Measurements from ENCODE around the gene CCDC102B.

The CCDC102B gene

DNA sequence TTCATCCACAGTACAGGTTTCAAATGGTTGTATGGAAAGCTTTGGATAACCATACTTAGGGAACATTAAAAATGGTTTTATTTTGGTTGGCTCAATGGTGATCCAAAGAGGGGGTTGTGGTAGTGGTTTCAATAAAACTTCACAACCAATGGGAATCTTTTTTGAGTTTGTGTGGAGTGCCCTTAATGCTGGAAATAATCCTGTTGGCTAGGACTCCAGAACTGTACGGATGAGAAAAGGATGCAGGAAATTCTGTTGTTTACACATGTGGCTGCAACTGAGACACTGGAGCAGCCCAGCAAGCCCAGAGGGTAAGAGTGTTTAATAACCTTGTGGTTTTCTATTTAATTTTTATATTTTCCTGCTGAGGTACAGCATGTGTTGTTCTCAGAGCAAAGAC is at the start of gene CCDC102B:
Gene CCDC102B, plus strand, starts transcription at position 210 of the 400 bp plus-strand sequence. CDS start 38,684 bp downstream, outside the sequence.
- peak within 1 kb of the TSS; percentile 37 for H3K4me3 ChIP-seq (replicated peaks; ENCODE audit: low read depth, low read length)
- TF ChIP-seq, protein P1, sequence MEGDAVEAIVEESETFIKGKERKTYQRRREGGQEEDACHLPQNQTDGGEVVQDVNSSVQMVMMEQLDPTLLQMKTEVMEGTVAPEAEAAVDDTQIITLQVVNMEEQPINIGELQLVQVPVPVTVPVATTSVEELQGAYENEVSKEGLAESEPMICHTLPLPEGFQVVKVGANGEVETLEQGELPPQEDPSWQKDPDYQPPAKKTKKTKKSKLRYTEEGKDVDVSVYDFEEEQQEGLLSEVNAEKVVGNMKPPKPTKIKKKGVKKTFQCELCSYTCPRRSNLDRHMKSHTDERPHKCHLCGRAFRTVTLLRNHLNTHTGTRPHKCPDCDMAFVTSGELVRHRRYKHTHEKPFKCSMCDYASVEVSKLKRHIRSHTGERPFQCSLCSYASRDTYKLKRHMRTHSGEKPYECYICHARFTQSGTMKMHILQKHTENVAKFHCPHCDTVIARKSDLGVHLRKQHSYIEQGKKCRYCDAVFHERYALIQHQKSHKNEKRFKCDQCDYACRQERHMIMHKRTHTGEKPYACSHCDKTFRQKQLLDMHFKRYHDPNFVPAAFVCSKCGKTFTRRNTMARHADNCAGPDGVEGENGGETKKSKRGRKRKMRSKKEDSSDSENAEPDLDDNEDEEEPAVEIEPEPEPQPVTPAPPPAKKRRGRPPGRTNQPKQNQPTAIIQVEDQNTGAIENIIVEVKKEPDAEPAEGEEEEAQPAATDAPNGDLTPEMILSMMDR (IDR thresholded peaks at IDR 0.05; ENCODE audit: low read depth, low read length, missing control alignments) = no peak
- peak; percentile 98 for DNase-seq (ENCODE audit: extremely low read depth, low read depth)

DNA sequence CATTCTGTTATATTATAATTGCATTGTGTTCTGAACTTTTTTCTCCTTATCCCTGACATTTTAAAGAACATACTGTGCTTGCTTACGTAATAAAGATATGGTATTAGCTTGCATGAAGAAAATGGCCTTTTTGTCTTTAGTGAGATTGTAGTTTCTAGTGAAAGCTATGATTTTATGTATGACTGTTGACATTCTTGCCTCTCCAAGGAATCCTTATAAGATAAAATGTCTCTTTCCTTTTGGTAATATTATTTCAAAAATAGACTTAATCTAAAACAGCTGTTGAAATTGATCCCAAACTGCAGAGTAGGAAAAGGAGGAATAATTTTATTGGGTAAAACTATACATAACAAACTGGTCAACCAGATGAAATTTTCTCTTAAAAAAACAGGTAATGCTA is 40.8 kb upstream of the CCDC102B start:
- DNase-seq (ENCODE audit: extremely low read depth, low read depth) = no peak
- TF ChIP-seq, protein P1 (IDR thresholded peaks at IDR 0.05; ENCODE audit: low read depth, low read length, missing control alignments) = no peak
- H3K4me3 ChIP-seq (replicated peaks; ENCODE audit: low read depth, low read length) = no peak overlapping the region

DNA sequence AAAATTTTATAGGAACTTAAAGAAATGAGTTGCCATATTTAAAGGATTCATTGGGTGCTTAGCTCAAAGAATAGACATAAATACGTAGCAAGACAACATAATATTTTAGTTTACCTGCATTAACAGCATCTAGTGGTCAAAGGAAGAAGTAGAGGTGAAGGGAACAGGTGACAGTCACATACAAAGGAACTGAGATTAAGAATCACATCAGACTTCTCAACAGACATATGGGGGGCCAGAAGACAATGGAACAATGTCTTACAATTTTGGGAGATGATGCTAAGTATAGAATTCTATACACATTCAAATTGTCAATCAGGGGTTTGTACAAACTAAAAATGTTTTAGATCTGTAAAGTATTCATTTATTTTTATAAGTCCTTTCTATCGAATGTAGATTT is 38.6 kb upstream of the CCDC102B start:
- DNase-seq (ENCODE audit: extremely low read depth, low read depth) = no peak
- H3K4me3 ChIP-seq (replicated peaks; ENCODE audit: low read depth, low read length) = no peak overlapping the region
- TF ChIP-seq, protein P1 (IDR thresholded peaks at IDR 0.05; ENCODE audit: low read depth, low read length, missing control alignments) = no peak

DNA sequence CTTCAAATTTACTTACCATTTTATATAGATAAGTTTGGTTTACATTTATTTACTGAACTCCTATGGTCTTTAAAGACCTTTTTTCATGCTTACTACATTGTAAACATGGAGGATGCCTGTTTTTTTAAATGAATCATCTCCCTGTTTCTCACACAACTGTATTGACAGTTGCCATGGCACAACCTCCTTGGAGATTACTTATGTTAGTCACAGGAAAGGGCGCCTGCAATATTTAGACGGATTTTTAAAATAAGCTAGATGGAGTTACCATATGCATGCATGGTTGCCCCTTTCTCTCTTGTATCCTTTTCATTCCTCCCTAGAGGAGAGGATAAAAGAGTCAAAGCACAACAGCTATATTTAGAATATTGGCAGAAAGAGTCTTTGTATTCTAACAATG is 34.8 kb upstream of the CCDC102B start:
- no peak overlapping the region for H3K4me3 ChIP-seq (replicated peaks; ENCODE audit: low read depth, low read length)
- TF ChIP-seq, protein P1 (IDR thresholded peaks at IDR 0.05; ENCODE audit: low read depth, low read length, missing control alignments) = no peak
- no peak for DNase-seq (ENCODE audit: extremely low read depth, low read depth)

DNA sequence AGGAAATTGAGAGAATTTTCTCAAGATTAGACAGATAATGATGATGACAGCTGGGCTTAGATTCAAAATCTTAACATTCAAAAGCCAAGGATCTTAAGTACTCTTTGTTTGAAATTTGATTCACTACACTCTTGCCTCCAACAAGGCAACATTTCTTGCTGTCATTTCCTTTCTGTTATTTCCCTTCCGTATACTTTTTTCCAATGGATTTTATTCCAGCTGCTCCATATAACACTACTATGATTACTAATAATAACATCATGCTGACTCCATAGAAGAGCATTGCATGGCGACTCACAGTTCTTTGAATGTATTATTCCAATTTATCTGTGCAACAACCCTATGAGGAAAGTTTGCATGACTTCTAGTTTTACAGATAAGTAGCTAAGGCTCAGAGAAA is 33.9 kb upstream of the CCDC102B start:
- TF ChIP-seq, protein P1 (IDR thresholded peaks at IDR 0.05; ENCODE audit: low read depth, low read length, missing control alignments) = no peak
- no peak overlapping the region for H3K4me3 ChIP-seq (replicated peaks; ENCODE audit: low read depth, low read length)
- DNase-seq (ENCODE audit: extremely low read depth, low read depth) = no peak

DNA sequence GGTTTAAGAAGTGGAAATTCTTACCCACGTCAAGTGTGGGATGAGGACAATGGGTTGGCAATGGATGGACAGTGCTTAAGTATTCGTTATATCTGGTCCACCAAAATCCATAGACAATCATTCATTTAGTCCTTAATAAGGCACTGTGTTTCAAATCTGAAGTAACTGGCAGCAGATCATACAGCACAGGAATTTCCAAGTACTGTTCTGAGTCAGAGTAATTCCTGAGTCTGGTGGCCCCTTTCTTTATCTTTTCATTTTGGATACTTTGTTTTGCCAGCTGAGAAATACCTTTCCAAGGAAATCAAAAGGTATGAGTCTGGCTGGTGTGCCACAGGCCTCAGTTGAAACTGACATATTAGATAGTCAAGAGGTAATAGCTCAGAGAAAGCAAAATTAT is 31.4 kb upstream of the CCDC102B start:
- no peak overlapping the region for H3K4me3 ChIP-seq (replicated peaks; ENCODE audit: low read depth, low read length)
- TF ChIP-seq, protein P1 (IDR thresholded peaks at IDR 0.05; ENCODE audit: low read depth, low read length, missing control alignments) = no peak
- DNase-seq (ENCODE audit: extremely low read depth, low read depth) = no peak

DNA sequence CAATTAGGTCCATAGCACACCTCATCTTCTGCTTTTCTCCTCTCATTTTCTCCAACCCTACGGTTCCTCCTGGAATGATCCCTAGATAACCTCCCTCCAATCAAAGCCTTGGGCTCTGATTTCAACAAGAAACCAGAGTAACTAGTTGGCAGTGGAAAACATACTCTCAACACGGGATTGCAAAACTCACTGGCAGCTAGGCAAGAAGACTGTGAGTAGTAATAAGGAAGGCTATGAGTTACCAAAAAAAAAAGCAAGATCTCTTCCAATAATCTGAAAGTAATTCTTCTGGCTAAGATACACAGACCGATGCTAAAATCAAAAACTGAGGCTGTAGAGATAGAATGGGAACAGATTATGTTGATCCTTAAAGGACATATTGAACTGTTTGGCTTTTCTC is 28.4 kb upstream of the CCDC102B start:
- TF ChIP-seq, protein P1 (IDR thresholded peaks at IDR 0.05; ENCODE audit: low read depth, low read length, missing control alignments) = no peak
- no peak overlapping the region for H3K4me3 ChIP-seq (replicated peaks; ENCODE audit: low read depth, low read length)
- DNase-seq (ENCODE audit: extremely low read depth, low read depth) = no peak

Measured in HFF-Myc (cell line).